Measurements from ENCODE around the gene LMNTD1.
"Not testable (repeated sequence)": the region's sequence is repeated elsewhere in the genome, so short reads cannot be mapped to it uniquely, and the experiment has no call there.

LMNTD1 gene

DNA sequence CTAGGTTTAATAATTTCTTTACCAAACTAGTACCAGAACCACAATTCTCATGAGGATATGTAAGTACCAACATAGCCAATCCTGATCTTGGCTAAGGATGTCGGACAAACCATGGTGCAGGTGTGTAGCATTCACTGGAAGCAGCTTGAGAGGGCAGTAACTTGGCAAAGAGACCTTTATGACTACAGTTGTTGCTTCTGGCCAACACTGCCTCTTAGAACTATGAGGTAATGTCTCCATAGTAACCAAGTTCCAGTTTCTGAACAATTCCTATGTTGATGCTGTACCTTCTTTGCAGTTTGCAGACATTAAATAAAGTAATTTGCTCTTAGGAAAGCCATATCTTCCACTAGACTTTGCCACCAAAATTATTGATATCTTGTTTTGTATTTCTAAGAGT, at the start of gene LMNTD1:
TSS of gene LMNTD1 (minus strand) at position 186 of the 400 bp plus-strand sequence. CDS start 324 bp downstream, outside the sequence.
- Histone ChIP-seq H3K27me3 (ENCODE audit: insufficient read depth, low read length) (no peaks in the 10 kb centered on the region), H3K36me3 (ENCODE audit: insufficient read depth, low read depth, low read length) (no peaks in the 10 kb centered on the region), H3K9me3 (ENCODE audit: insufficient read depth, low read depth, low read length) (no peaks in the 10 kb centered on the region), H3K4me1 (ENCODE audit: insufficient read depth, low read length) (no peaks in the 10 kb centered on the region), H3K9ac (ENCODE audit: low read depth, low read length) (no peak within 1 kb of the TSS), H3K4me3 (ENCODE audit: low read length) (no peak within 1 kb of the TSS), H3K27ac (ENCODE audit: low read length) (no peak within 1 kb of the TSS)

DNA sequence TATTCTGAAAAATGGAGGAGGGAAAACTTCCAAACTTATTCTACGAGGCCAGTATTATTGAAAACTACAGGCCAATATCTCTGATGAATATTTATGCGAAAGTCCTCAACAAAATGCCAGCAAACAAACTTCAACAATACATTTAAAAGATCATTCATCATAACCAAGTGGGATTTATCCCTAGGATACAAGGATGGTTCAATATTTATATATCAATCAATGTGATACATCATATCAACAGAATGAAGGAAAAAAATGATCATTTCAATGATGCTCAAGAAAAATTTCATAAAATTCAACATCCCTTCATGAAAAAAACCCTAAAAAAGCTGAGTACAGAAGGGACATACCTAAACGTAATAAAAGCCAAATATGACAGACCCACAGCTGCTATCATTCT, 45.9 kb upstream of the LMNTD1 start:
- Histone ChIP-seq H3K9ac (ENCODE audit: low read depth, low read length) (no peak overlapping the region), H3K4me3 (ENCODE audit: low read length) (no peak overlapping the region)

GRCh38 chr12:25595496-25595895, 42.4 kb upstream of the LMNTD1 start:
- not testable (repeated sequence) for H3K9ac ChIP-seq (ENCODE audit: low read depth, low read length); H3K27me3 ChIP-seq (ENCODE audit: insufficient read depth, low read length); H3K4me1 ChIP-seq (ENCODE audit: insufficient read depth, low read length); H3K4me3 ChIP-seq (ENCODE audit: low read length); H3K36me3 ChIP-seq (ENCODE audit: insufficient read depth, low read depth, low read length); H3K9me3 ChIP-seq (ENCODE audit: insufficient read depth, low read depth, low read length); H3K27ac ChIP-seq (ENCODE audit: low read length)

More for the DNA sequence above, 45.9 kb upstream of the LMNTD1 start:
- H3K36me3 ChIP-seq (ENCODE audit: insufficient read depth, low read depth, low read length), result no peaks in the 10 kb centered on the region
- H3K27ac ChIP-seq (ENCODE audit: low read length), result no peak overlapping the region
- no peaks in the 10 kb centered on the region for H3K27me3 ChIP-seq (ENCODE audit: insufficient read depth, low read length)
- no peaks in the 10 kb centered on the region for H3K4me1 ChIP-seq (ENCODE audit: insufficient read depth, low read length)
- H3K9me3 ChIP-seq (ENCODE audit: insufficient read depth, low read depth, low read length), result no peaks in the 10 kb centered on the region; the same call in 1 of the 2 replicates

- H3K4me3 ChIP-seq (ENCODE audit: low read length), result no peak overlapping the region
- no peaks in the 10 kb centered on the region for H3K36me3 ChIP-seq (ENCODE audit: insufficient read depth, low read depth, low read length)
- no peak overlapping the region for H3K9ac ChIP-seq (ENCODE audit: low read depth, low read length)
- no peak overlapping the region for H3K27ac ChIP-seq (ENCODE audit: low read length)
- H3K9me3 ChIP-seq (ENCODE audit: insufficient read depth, low read depth, low read length), result no peaks in the 10 kb centered on the region; the same call in 1 of the 2 replicates
- H3K4me1 ChIP-seq (ENCODE audit: insufficient read depth, low read length), result no peaks in the 10 kb centered on the region
- H3K27me3 ChIP-seq (ENCODE audit: insufficient read depth, low read length), result no peaks in the 10 kb centered on the region
Measured at GRCh38 chr12:25594376-25594775, 41.3 kb upstream of the LMNTD1 start.

GRCh38 chr12:25592725-25593495, 39.8 kb upstream of the LMNTD1 start:
- Histone ChIP-seq H3K9ac (ENCODE audit: low read depth, low read length) (no peak overlapping the region), H3K27ac (ENCODE audit: low read length) (no peak overlapping the region), H3K9me3 (ENCODE audit: insufficient read depth, low read depth, low read length) (no peaks in the 10 kb centered on the region), H3K4me3 (ENCODE audit: low read length) (no peak overlapping the region), H3K4me1 (ENCODE audit: insufficient read depth, low read length) (no peaks in the 10 kb centered on the region), H3K36me3 (ENCODE audit: insufficient read depth, low read depth, low read length) (no peaks in the 10 kb centered on the region), H3K27me3 (ENCODE audit: insufficient read depth, low read length) (no peaks in the 10 kb centered on the region)

- H3K4me1 ChIP-seq (ENCODE audit: insufficient read depth, low read length), result no peaks in the 10 kb centered on the region
- no peak overlapping the region for H3K27ac ChIP-seq (ENCODE audit: low read length)
- no peaks in the 10 kb centered on the region for H3K27me3 ChIP-seq (ENCODE audit: insufficient read depth, low read length)
- no peaks in the 10 kb centered on the region for H3K36me3 ChIP-seq (ENCODE audit: insufficient read depth, low read depth, low read length)
- no peaks in the 10 kb centered on the region for H3K9me3 ChIP-seq (ENCODE audit: insufficient read depth, low read depth, low read length)
- no peak overlapping the region for H3K4me3 ChIP-seq (ENCODE audit: low read length)
- H3K9ac ChIP-seq (ENCODE audit: low read depth, low read length), result no peak overlapping the region
Measured at GRCh38 chr12:25591144-25591543, 38.1 kb upstream of the LMNTD1 start.

- Histone ChIP-seq H3K36me3 (ENCODE audit: insufficient read depth, low read depth, low read length) (no peaks in the 10 kb centered on the region), H3K27me3 (ENCODE audit: insufficient read depth, low read length) (no peaks in the 10 kb centered on the region), H3K9me3 (ENCODE audit: insufficient read depth, low read depth, low read length) (no peaks in the 10 kb centered on the region), H3K4me3 (ENCODE audit: low read length) (no peak overlapping the region), H3K27ac (ENCODE audit: low read length) (no peak overlapping the region), H3K9ac (ENCODE audit: low read depth, low read length) (no peak overlapping the region), H3K4me1 (ENCODE audit: insufficient read depth, low read length) (no peaks in the 10 kb centered on the region)
Measured at GRCh38 chr12:25590011-25590721, 37.1 kb upstream of the LMNTD1 start.

- Histone ChIP-seq H3K9me3 (ENCODE audit: insufficient read depth, low read depth, low read length) (no peaks in the 10 kb centered on the region), H3K4me1 (ENCODE audit: insufficient read depth, low read length) (no peaks in the 10 kb centered on the region), H3K36me3 (ENCODE audit: insufficient read depth, low read depth, low read length) (no peaks in the 10 kb centered on the region), H3K27me3 (ENCODE audit: insufficient read depth, low read length) (no peaks in the 10 kb centered on the region), H3K4me3 (ENCODE audit: low read length) (no peak overlapping the region), H3K9ac (ENCODE audit: low read depth, low read length) (no peak overlapping the region), H3K27ac (ENCODE audit: low read length) (no peak overlapping the region)
Measured at GRCh38 chr12:25587346-25587745, 34.3 kb upstream of the LMNTD1 start.

- H3K36me3 ChIP-seq (ENCODE audit: insufficient read depth, low read depth, low read length), result no peaks in the 10 kb centered on the region
- H3K27me3 ChIP-seq (ENCODE audit: insufficient read depth, low read length), result no peaks in the 10 kb centered on the region
- H3K9ac ChIP-seq (ENCODE audit: low read depth, low read length), result no peak overlapping the region
- no peak overlapping the region for H3K27ac ChIP-seq (ENCODE audit: low read length)
- H3K4me3 ChIP-seq (ENCODE audit: low read length), result no peak overlapping the region
- H3K9me3 ChIP-seq (ENCODE audit: insufficient read depth, low read depth, low read length), result no peaks in the 10 kb centered on the region
- no peaks in the 10 kb centered on the region for H3K4me1 ChIP-seq (ENCODE audit: insufficient read depth, low read length)
Measured at GRCh38 chr12:25585662-25586061, 32.6 kb upstream of the LMNTD1 start.

DNA sequence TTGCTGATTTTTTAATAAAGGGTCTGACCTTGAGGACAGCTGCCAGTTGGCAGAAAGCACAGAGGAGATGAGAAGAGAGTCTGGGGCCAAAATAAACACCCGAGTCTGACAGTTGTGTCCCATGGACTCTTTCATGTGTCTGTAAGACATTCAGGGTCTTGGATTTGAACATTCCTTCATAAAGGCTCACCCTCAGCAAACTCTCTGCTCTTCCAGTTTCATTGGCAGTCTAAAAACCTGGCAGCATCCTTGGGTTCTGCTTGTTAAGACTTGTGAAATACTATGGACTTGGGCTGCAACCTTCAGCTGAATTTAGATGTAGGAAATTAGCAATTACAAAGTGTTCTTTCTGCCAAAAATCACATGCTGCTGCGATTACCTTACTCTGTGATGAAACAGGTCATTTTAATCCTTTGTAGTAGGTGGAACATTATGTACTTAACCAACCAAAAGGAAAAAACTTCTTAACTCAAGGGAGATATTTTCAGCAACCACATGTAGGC, 32.0 kb upstream of the LMNTD1 start:
- H3K27ac ChIP-seq (ENCODE audit: low read length), result no peak overlapping the region
- H3K4me3 ChIP-seq (ENCODE audit: low read length), result no peak overlapping the region
- H3K4me1 ChIP-seq (ENCODE audit: insufficient read depth, low read length), result no peaks in the 10 kb centered on the region
- H3K27me3 ChIP-seq (ENCODE audit: insufficient read depth, low read length), result no peaks in the 10 kb centered on the region
- no peaks in the 10 kb centered on the region for H3K9me3 ChIP-seq (ENCODE audit: insufficient read depth, low read depth, low read length)
- H3K9ac ChIP-seq (ENCODE audit: low read depth, low read length), result no peak overlapping the region
- no peaks in the 10 kb centered on the region for H3K36me3 ChIP-seq (ENCODE audit: insufficient read depth, low read depth, low read length)

- H3K9me3 ChIP-seq (ENCODE audit: insufficient read depth, low read depth, low read length), result no peaks in the 10 kb centered on the region
- H3K4me1 ChIP-seq (ENCODE audit: insufficient read depth, low read length), result no peaks in the 10 kb centered on the region
- H3K9ac ChIP-seq (ENCODE audit: low read depth, low read length), result no peak overlapping the region
- H3K27me3 ChIP-seq (ENCODE audit: insufficient read depth, low read length), result no peaks in the 10 kb centered on the region
- H3K27ac ChIP-seq (ENCODE audit: low read length), result no peak overlapping the region
- no peaks in the 10 kb centered on the region for H3K36me3 ChIP-seq (ENCODE audit: insufficient read depth, low read depth, low read length)
- no peak overlapping the region for H3K4me3 ChIP-seq (ENCODE audit: low read length)
Measured at GRCh38 chr12:25584596-25584995, 31.5 kb upstream of the LMNTD1 start.

GRCh38 chr12:25583545-25583944, 30.5 kb upstream of the LMNTD1 start:
- H3K36me3 ChIP-seq (ENCODE audit: insufficient read depth, low read depth, low read length), result no peaks in the 10 kb centered on the region
- no peaks in the 10 kb centered on the region for H3K4me1 ChIP-seq (ENCODE audit: insufficient read depth, low read length)
- no peaks in the 10 kb centered on the region for H3K9me3 ChIP-seq (ENCODE audit: insufficient read depth, low read depth, low read length)
- H3K27me3 ChIP-seq (ENCODE audit: insufficient read depth, low read length), result no peaks in the 10 kb centered on the region
- no peak overlapping the region for H3K27ac ChIP-seq (ENCODE audit: low read length)
- H3K9ac ChIP-seq (ENCODE audit: low read depth, low read length), result no peak overlapping the region
- H3K4me3 ChIP-seq (ENCODE audit: low read length), result no peak overlapping the region
